T-helper 9 cell (primary cell): ENCODE results near the gene NCKIPSD.

Source experiments
- DNase-seq: peaks from one replicate; pipeline ENCODE4 v3.0.0-alpha.2; 2020

The NCKIPSD gene

DNA sequence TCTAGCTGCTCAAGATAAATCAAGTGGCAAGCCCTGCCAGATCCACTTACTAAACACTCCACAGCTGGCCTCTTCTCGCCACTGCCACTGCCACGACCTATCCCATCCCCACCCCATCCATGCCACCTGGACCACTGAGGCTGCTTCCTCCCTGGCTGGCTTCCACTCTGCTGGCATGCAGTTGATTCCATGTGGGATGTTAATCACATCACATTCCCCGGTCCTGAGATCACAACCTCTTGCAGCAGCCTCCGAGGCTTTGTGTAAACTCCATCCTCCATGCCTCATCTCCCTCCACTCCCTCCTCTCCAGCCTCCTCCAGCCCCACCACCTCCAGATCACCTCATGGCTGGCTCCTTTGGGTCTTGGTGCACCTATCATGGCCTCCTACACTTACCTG is 7.7 kb downstream of the NCKIPSD start:
- no peak for DNase-seq

DNA sequence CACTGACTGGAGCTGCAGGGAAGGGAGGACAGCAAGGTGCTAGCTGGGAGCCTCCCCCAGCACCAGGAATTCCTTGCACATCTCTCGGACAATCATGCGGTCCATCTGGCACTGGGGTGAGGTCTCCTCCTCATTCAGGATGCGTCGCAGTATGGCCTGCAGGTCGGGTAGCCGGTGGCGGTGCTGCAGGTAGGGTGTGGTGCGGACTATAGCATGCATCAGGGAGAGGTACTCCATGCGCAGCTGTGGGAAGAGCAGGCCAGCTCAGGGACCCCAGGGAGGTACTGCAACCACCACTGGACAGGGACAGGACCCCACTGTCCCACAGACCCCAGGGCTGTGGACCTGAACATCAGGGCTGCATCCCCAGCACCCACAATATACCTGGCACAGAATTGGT is 11.2 kb downstream of the NCKIPSD start:
- no peak for DNase-seq

DNA sequence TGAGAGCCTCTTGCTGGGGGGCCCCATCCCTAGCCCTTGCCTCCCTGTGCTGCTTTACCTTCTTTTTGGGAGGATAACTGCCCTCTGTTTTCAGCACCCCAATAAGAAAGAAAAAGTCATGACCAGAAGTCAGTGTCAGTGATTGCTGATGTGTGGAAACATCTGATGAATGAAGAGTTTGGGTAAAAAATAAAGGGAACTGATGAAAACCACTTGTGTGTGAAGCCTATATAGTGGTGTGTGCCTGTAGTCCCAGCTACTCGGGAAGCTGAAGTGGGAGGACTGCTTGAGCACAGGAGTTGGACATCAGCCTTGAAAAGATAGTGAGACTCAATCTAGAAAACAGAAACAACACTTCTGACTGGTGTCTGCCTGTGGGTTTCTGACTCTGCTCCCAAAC is 13.2 kb downstream of the NCKIPSD start:
- DNase-seq = no peak

GRCh38 chr3:48664929-48665328 is 20.8 kb downstream of the NCKIPSD start:
- DNase-seq = no peak

GRCh38 chr3:48664313-48664644 is 21.4 kb downstream of the NCKIPSD start:
- no peak for DNase-seq

DNA sequence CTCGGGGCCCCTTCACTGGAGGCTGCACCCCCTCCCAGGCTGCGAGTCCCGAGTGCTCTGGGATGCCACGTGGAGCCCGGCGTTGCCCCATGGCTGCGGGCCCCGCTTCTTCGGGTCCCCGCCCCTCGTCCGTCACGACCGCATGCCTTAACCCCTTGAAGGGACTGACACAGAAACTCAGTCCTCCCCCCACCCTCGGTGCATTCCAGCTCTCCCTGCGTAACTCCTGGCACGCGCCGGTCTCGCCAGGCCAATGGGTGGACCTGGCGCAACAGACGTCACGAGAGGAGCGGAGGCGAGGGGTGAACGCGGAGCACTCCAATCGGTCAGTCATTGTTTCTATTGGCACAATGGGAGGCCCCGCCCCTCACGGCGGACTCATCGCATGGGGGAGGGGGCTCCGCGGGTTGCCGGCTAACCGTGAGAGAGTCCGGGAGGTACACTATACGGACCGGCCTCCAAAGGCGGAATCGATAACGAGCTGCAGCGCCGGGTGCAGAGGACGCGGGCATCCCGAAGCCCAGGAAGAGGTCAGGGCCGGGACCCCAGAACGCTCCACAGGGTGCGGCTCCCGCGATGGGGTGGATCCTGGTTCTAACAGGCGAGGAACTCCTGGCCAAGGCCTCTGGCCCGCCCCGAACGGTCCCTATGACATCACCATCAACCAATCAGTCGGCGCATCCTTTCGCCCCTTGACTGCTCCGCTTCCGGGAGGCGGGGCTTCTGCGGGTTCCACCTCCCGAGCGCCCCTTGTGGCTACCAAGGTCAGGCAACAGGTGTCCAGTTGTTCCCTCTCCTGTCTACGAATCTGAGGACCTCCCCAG is 22.0 kb downstream of the NCKIPSD start:
- peak; percentile 74 for DNase-seq

DNA sequence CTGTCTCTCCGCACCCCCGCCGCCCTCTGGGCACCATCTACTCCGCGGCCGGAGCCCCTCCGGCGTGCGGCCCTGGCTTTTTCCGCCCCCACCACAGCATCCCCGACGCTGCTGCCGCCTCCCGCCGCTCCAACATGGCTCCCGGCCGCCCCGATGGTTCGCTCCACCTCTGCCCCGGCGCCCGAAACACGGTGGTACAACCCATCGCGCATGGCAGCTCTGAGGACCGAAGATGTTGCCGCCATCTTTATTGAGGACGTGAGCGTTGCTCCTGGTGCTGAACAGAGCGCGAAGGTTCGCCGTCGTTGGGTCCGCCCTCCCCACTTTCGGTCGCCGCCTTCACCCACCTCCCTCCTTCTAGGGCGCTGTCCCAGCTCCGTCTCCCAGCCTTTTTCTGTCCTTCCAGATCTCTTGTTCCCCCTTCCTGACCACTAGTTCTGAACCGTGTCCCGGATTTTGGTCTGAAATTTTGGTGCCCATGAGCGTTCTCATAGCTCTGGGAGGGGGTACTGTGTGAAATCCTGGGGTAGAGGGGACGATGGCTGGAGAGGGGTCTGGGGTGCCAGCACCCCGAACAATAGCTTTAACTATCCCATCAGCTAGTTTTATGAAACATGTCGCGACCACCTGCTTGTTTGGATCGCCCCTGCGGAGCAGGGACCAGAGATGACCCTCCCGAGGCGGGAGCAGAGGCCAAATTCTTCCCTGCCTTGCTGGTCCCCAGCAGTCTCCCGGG is 22.8 kb downstream of the NCKIPSD start, which contains the start of gene CELSR3:
Gene CELSR3 (minus strand): TSS at position 134 of the 736 bp plus-strand sequence. CDS start 252 bp downstream, outside the sequence.
- DNase-seq = peak; percentile 29

DNA sequence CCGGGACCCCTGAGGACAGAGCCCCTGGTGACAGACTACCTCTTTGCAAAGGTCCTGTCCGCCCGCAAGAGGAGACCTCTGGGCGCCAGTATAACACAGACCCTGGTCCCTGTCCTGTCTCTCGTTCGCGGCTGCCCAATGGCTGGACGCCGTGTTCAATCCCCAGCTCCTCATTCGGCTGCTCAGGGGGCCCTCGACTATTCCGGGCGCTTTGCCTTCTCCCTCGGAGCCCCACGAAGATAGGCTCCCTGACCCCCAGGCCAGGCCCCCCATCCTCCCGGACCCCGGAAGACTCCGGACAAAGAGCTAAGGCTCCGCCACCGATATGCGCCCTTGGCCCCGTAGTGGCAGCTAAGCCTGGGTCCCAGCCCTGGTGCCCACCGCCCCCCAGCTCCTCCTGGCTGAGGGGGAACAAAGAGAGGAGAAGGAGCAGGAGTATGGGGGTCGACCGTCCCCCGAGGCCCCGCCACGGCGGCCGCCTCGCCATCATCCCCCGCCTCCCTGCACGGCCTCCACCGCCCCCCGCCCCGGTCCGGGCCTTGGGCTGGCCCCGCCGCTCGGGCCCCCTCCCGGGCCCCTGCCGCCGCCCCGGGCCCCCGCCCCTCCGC is 23.5 kb downstream of the NCKIPSD start:
- DNase-seq = no peak

- DNase-seq = peak; percentile 72
Measured at GRCh38 chr3:48661501-48662144, 24.1 kb downstream of the NCKIPSD start.

DNA sequence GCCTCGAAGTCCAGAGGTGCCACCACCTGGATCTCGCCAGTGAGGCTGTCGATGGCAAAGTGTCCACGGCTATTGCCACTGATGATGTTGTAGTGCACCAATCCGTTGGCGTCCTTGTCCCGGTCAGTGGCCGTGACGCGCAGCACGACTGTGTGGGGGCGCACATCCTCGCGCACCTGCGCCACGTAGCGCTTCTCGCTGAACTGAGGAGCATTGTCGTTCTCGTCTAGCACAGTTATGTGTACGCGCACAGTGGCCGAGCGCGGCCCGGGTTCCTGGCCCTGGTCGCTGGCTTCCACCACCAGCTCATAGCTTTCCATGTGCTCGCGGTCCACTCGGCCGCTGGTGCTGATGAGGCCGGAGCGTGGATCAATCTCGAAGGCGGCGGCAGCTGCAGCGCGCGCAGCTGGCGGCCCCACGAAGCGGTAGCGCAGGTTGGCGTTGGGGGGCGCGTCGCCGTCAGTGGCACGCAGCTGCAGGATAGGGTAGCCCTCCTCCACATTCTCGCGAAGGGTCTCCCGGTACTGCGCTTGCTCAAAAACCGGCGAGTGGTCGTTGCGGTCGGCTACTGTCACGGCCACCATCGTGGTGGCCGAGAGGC is 24.8 kb downstream of the NCKIPSD start:
- no peak for DNase-seq

DNA sequence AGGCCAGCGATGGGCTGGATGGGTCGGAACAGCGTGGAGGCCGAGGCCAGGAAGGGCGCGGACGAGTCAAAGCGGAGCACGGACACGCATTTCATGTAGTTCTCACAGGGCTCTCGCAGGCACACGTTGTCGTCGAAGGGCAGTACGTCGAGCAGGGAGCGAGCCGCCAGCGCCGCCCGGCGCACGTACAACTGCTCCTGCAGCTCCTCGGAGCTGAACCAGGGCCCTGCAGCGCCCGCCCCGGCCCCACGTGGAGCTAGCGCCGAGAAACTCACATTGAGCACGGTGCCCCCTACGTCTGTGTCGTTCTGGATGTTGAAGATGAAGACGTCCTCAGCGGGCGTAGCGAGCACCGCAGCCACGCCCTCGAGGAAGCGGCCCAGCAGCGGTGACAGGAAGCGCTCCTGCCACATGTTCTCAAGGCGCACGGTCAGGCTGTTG is 28.9 kb downstream of the NCKIPSD start:
- no peak for DNase-seq

DNA sequence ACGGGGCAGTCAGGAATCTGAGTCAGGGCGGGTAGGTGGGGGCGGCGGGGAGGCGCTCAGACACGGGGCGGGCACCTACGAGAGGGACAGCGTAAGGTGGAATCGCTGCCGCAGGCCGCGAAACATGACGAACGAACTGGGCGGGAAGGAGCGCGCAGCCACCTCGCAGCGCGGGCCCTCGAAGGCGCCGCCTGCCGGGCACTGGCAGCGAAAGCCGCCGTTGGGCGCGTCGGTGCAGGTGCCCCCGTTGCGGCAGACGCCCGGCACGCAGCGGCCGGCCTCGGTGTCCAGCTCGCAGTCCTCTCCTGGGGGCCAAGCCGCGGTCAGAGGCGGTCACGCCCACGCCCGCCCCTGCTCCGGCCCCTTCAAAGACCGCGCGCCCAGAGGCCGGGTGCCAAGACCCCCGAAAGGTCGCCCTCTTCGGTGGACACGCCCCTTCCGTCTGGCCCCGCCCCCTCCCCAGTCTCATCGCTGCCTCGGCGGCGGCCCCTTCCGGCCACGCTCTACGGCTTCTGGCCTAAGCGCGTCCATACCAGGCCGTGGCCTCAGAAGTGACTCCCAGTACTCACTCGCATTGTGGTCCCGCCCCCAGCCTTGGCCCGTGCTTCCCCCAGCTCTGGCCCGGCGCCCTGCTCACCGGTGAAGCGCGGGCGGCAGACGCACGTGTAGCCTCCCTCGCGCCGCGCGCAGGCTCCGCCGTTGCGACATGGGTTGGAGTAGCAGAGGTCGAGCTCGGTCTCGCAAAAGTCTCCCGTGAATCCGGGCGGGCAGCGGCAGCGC is 29.5 kb downstream of the NCKIPSD start:
- DNase-seq = peak; percentile 77

- no peak for DNase-seq
Measured at GRCh38 chr3:48655606-48656005, 30.1 kb downstream of the NCKIPSD start.

DNA sequence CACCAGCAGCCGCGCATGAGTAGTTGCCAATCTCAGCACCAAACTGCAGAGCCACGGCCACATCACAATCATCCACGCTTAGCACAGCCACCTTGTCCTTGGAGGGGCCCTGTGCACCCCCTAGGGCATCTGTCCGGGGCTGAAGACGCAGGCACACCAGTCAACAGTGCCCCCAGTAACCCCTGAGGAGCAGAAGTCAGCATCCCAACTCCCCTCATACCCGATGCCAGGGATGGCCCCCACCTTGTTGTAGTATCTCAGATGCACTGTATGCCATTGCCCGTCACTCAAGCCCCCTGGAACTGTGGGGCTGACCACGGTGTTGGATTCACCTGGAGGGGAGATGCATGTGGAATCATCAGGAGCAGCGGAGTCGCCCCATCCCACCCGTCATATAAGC is 30.7 kb downstream of the NCKIPSD start:
- no peak for DNase-seq

- no peak for DNase-seq
Measured at GRCh38 chr3:48652923-48653715, 32.6 kb downstream of the NCKIPSD start.

DNA sequence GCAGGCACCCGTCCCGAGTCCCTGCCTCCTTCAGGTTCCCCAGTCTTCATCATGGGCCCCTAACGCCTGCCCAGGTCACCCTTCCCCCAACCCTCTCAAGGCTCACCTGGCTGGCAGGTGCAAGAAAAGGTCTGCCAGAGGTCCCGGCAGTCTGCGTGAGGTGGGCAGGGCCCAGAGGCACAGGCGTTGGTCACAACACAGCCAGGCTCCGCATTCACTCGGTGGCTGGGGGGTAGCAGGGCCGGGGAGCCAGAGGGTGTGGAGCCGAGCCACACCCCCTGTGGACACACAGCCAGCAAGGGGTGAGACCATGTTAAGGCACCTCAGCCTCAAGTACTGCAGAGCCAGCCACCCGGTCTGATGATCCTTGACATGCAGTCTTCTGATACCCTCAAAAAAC is 33.9 kb downstream of the NCKIPSD start:
- DNase-seq = no peak

DNA sequence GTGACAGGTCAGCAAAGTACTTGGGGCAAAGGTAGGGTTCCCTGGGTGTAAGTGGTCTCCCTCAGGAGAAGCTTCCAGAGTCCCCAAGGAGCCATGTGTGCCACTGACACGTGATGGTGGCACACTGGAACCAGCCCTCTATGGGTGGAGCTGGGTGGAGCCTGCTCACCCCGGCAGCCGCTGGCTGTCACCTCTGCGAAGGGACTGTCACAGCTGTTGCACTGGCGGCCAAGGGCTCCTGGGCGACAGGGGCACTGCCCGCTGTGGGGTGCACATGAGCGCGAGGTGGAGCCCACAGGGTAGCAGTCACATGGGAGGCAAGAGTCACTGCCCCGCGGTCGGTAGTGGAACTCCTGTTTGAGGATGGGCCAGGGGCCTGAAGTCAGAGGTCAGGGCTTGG is 35.0 kb downstream of the NCKIPSD start:
- no peak for DNase-seq

- no peak for DNase-seq
Measured at GRCh38 chr3:48648188-48648850, 37.4 kb downstream of the NCKIPSD start.

DNA sequence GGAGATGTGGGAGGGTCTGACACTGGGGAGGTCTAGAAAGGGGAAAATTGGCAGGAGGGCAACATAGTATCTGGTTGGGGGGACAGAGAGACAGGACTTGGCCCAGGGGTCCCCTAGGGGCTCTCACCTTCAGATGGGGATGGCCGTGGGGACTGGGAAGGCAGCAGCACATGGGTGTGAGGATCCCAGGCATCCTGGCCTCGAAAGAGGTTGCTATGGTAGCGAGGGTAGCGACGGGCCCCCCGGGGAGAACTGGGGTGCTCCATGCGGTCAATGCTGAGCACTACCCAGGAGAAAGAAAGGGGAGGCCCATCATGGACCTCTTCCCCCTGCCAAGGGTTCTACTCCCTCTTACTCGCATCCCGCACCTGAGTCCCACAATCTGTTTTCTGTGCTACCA is 38.0 kb downstream of the NCKIPSD start:
- no peak for DNase-seq
